Lung (tissue), 12 donors: Measurements from ENCODE around the gene NXN. TPM values are rescaled to one million over a fixed set of nuclear protein-coding genes. Genes with fewer than 3 reads are reported as not detected.

ENCODE experiments used
- ATAC-seq: fragments of 200-7000 bp; cut with Tn5 transposase; one replicate; pipeline ENCODE4 v1.9.1; 2020; ENCODE audit warnings: moderate number of reproducible peaks; ENCODE audit not compliant: insufficient read depth, low FRiP score
- DNase-seq, 3 donors: peaks; one replicate each; pipeline ENCODE4 v3.0.0-alpha.2; 2013 to 2017
- H3K27ac ChIP-seq, 2 donors: one replicate each; pipeline ENCODE4 v1.5.1; 2013; ENCODE audit warnings: mild to moderate bottlenecking in 2 of 2, moderate library complexity in 2 of 2, control low read depth in 1 of 2, inconsistent platforms in 1 of 2, low read depth in 1 of 2, low read length in 1 of 2
- H3K27me3 ChIP-seq, 3 donors: one replicate each; pipeline ENCODE4 v1.5.1; 2013; ENCODE audit warnings: low read length in 2 of 3; ENCODE audit not compliant: control insufficient read depth in 3 of 3, insufficient read depth in 3 of 3
- H3K36me3 ChIP-seq, 4 donors: one replicate each; pipeline ENCODE4 v1.5.1; 2013; ENCODE audit warnings: low read length in 4 of 4, mild to moderate bottlenecking in 1 of 4, moderate library complexity in 1 of 4; ENCODE audit not compliant: control insufficient read depth in 4 of 4, insufficient read depth in 4 of 4
- H3K4me1 ChIP-seq, 5 donors: one replicate each; pipeline ENCODE4 v1.5.1; 2013; ENCODE audit warnings: low read length in 5 of 5, mild to moderate bottlenecking in 2 of 5, moderate library complexity in 1 of 5; ENCODE audit not compliant: control insufficient read depth in 5 of 5, insufficient read depth in 5 of 5
- H3K4me3 ChIP-seq: one replicate; pipeline ENCODE4 v1.5.1; 2013; ENCODE audit warnings: mild to moderate bottlenecking, control low read depth, moderate library complexity
- H3K9ac ChIP-seq, 2 donors: one replicate each; pipeline ENCODE4 v1.5.1; 2013; ENCODE audit warnings: low read length in 2 of 2, control low read depth in 1 of 2; ENCODE audit not compliant: insufficient read depth in 1 of 2
- H3K9me3 ChIP-seq, 4 donors: one replicate each; pipeline ENCODE4 v1.5.1; 2013; ENCODE audit warnings: low read length in 3 of 4, mild to moderate bottlenecking in 1 of 4, moderate library complexity in 1 of 4; ENCODE audit not compliant: control insufficient read depth in 4 of 4, insufficient read depth in 3 of 4
- WGBS, 2 donors: extraction: QIAGEN DNeasy Blood & Tissue Kit; methylation state at CpG; one replicate each; pipeline ENCODE4 v1.1.7; 2013; 5-methylcytosine and 5-hydroxymethylcytosine counted together
- polyA plus RNA-seq, 2 donors: library from polyadenylated mRNA; stranded (reverse); fragments of 200-250 nt; gene quantifications; one replicate each; pipeline ENCODE4 v1.2.1, GENCODE V29; 2013
- total RNA-seq, 2 donors: library from RNA; depleted of rRNA in 1 of 2; stranded (reverse); fragments of >200 nt in 1 of 2; gene quantifications; one replicate each; pipeline ENCODE4 v1.2.1, GENCODE V29; 2014 to 2021
- TF ChIP-seq, protein P1 (sequence below): IDR thresholded peaks from 2 replicates; pipeline ENCODE4 v1.5.1; 2012; ENCODE audit warnings: mild to moderate bottlenecking; ENCODE audit errors: control extremely low read depth, extremely low read depth
- donor health status: control.
- donor health status: control.
- donor health status: Bipolar disorder and iron deficiency.
- donor health status: healthy.
- donor health status: DM: yes; HTN: yes; CAD: no.

The NXN gene
- total and polyA plus RNA-seq, 4 donors, result 17.6 to 57.7 (median 39.9) TPM

DNA sequence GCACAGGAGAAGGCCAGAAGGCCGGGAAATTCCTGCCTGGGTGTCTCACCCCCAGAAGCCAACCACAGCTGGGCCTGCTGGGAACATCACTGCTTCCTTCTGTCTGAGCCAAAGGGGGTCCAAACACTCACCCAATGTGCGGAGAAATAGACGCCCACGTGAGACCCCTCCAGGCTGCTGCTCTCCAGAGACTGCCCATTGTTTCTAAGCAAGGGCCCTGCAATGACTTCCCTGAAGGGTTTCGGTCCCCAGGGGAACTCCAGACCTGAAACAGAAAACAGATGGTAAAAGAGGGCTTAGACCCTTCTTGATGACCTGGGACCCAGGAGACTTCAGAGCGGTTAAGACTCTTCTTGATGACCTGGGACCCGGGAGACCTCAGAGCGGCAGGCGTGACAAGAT, 156.1 kb downstream of the NXN start:
- DNase-seq, result no peak
- Histone ChIP-seq H3K4me1 (no peaks in the 10 kb centered on the region), H3K4me3 (no peak overlapping the region), H3K27me3 (no peaks in the 10 kb centered on the region), H3K9ac (no peak overlapping the region), H3K9me3 (no peaks in the 10 kb centered on the region), H3K36me3 (peaks cover 0 to 19% (median 10%) of the 10 kb centered on the region in 4 donors), H3K27ac (no peak overlapping the region)
- WGBS, 2 donors, result 94 to 95% methylated on average over 9 of the region's 9 CpGs
- TF ChIP-seq, protein P1, sequence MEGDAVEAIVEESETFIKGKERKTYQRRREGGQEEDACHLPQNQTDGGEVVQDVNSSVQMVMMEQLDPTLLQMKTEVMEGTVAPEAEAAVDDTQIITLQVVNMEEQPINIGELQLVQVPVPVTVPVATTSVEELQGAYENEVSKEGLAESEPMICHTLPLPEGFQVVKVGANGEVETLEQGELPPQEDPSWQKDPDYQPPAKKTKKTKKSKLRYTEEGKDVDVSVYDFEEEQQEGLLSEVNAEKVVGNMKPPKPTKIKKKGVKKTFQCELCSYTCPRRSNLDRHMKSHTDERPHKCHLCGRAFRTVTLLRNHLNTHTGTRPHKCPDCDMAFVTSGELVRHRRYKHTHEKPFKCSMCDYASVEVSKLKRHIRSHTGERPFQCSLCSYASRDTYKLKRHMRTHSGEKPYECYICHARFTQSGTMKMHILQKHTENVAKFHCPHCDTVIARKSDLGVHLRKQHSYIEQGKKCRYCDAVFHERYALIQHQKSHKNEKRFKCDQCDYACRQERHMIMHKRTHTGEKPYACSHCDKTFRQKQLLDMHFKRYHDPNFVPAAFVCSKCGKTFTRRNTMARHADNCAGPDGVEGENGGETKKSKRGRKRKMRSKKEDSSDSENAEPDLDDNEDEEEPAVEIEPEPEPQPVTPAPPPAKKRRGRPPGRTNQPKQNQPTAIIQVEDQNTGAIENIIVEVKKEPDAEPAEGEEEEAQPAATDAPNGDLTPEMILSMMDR, result no peak
- no peak for ATAC-seq

DNA sequence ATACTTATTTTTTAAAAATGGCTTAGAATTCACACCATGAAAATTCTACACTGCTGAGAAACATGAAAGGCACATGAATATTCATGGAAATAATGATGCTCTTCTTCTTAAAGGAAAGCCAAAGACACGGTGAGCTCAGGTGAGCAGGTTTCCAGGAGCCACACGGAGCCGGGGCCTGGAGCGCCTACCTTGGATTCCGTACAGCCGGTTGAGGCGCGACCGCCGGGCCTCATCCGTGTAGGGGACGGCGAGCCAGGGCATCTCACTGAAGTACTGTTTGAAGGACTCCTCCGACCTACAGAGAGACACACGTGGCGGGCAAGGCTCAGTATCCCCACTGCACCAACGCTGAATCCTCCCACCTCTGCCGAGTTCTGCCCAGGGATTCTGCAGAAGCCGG, 160.3 kb downstream of the NXN start:
- no peaks in the 10 kb centered on the region for H3K9me3 ChIP-seq
- no peak overlapping the region for H3K9ac ChIP-seq
- no peak for ATAC-seq
- H3K4me3 ChIP-seq, result no peak overlapping the region
- H3K36me3 ChIP-seq, result peaks cover 0 to 22% (median 15%) of the 10 kb centered on the region in 4 donors
- H3K27me3 ChIP-seq, result no peaks in the 10 kb centered on the region
- TF ChIP-seq, protein P1, result no peak
- no peak overlapping the region for H3K27ac ChIP-seq
- no peak for DNase-seq
- 95 to 97% methylated on average over 19 of the region's 19 CpGs for WGBS, 2 donors
- H3K4me1 ChIP-seq, result no peaks in the 10 kb centered on the region

DNA sequence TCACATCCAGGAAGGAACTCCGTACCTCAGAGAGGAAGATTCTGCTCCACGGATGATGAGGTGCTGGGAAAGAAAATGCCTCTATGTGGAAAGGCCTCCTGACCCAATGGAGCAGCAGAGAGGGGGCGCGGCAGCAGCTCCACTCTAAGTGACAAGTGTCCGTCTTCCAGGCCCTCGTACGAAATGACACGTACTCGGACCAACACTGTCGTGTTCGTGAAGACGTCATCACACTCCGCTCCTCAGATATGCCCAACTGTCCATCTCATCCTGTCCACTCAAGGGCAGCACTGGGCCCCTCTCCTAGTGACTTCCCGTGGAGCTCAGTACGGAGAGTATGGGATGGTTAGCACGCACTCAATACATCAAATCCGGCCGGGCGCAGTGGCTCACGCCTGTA, 165.2 kb downstream of the NXN start:
- H3K4me3 ChIP-seq, result no peak overlapping the region
- whole genome bisulfite sequencing, 2 donors, result 92 to 95% methylated on average over 20 of the region's 20 CpGs
- H3K36me3 ChIP-seq, result peaks cover 0 to 11% (median 10%) of the 10 kb centered on the region in 4 donors
- DNase-seq, result no peak
- H3K4me1 ChIP-seq, result no peaks in the 10 kb centered on the region
- no peak overlapping the region for H3K9ac ChIP-seq
- no peak overlapping the region for H3K27ac ChIP-seq
- H3K27me3 ChIP-seq, result no peaks in the 10 kb centered on the region
- TF ChIP-seq, protein P1, result no peak
- no peaks in the 10 kb centered on the region for H3K9me3 ChIP-seq
- ATAC-seq, result no peak

DNA sequence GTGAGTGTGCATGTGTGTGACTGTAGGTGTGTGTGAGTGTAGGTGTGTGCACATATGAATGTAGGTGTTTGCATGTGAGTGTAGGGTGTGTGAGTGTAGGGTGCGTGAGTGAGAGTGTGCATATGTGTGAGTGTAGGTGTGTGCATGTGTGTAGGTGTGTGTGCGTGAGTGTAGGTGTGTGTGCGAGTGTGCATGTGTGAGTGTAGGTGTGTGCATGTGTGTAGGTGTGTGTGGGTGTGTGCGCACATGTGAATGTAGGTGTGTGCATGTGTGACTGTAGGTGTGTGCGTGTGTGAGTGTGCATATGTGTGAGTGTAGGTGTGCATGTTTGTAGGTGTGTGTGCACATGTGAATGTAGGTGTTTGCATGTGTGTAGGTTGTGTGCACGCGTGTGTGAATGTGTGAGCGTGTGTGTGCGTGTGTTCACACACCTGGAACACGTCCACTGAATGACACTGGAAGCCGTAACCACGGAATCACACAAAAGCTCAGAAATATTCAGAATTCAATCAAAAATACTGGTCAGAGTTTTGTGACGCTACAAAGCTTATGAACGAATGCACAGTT, 166.9 kb downstream of the NXN start:
- Histone ChIP-seq H3K27ac (no peak overlapping the region), H3K4me3 (no peak overlapping the region), H3K9ac (no peak overlapping the region), H3K27me3 (no peaks in the 10 kb centered on the region), H3K36me3 (peaks cover 0 to 9% (median 7%) of the 10 kb centered on the region in 4 donors), H3K4me1 (no peaks in the 10 kb centered on the region), H3K9me3 (no peaks in the 10 kb centered on the region)
- no peak for ATAC-seq
- no peak for DNase-seq
- WGBS, 2 donors, result 96% methylated on average over 14 of the region's 14 CpGs
- TF ChIP-seq, protein P1, result no peak
